Natural killer cell (primary cell): Measurements from ENCODE around the gene OR2AG1. TPM values are rescaled to one million over a fixed set of nuclear protein-coding genes. Genes with fewer than 3 reads are reported as not detected.

Source experiments
- ATAC-seq, 3 donors: fragments of 150-1000 bp in 2 of 3; fragments of 200-7000 bp in 1 of 3; cut with Tn5 transposase; 1 replicate in 1 of 3; 2 replicates in 2 of 3; pipeline ENCODE4 v1.10.0; 2021; ENCODE audit warnings: mild to moderate bottlenecking in 2 of 3, moderate library complexity in 2 of 3
- DNase-seq, 2 donors: peaks; one replicate each; pipeline versions ENCODE4 v3.0.0 to v3.0.0-alpha.2; 2013 to 2021; ENCODE audit warnings: mixed read lengths in 1 of 2
- H3K27ac ChIP-seq: one replicate; pipeline ENCODE4 v1.5.1; 2013; ENCODE audit warnings: mild to moderate bottlenecking, low read length
- H3K27me3 ChIP-seq: one replicate; pipeline ENCODE4 v1.6.1; 2013; ENCODE audit warnings: low read length; ENCODE audit not compliant: control insufficient read depth, insufficient read depth
- H3K36me3 ChIP-seq: one replicate; pipeline ENCODE4 v1.6.1; 2013; ENCODE audit warnings: low read length; ENCODE audit not compliant: control insufficient read depth, insufficient read depth
- H3K4me1 ChIP-seq: one replicate; pipeline ENCODE4 v1.6.1; 2013; ENCODE audit warnings: low read length; ENCODE audit not compliant: control insufficient read depth, insufficient read depth
- H3K4me3 ChIP-seq: one replicate; pipeline ENCODE4 v1.5.1; 2013; ENCODE audit warnings: low read length
- H3K9me3 ChIP-seq: one replicate; pipeline ENCODE4 v1.6.1; 2013; ENCODE audit warnings: low read length; ENCODE audit not compliant: control insufficient read depth, insufficient read depth
- H3K27ac Mint-ChIP-seq, 2 donors: one replicate each; pipeline ENCODE4 v1.8.0; 2022; ENCODE audit warnings: mild to moderate bottlenecking in 2 of 2, mixed read lengths in 2 of 2, moderate library complexity in 1 of 2
- H3K27me3 Mint-ChIP-seq, 2 donors: one replicate each; pipeline ENCODE4 v1.8.0; 2022; ENCODE audit warnings: low read depth in 2 of 2, mixed read lengths in 2 of 2
- H3K36me3 Mint-ChIP-seq: one replicate; pipeline ENCODE4 v1.8.0; 2022; ENCODE audit warnings: mixed read lengths
- H3K4me1 Mint-ChIP-seq, 2 donors: one replicate each; pipeline ENCODE4 v1.8.0; 2022; ENCODE audit warnings: mixed read lengths in 2 of 2
- H3K4me3 Mint-ChIP-seq: one replicate; pipeline ENCODE4 v1.8.0; 2022; ENCODE audit warnings: mild to moderate bottlenecking, moderate library complexity, mixed read lengths
- H3K9me3 Mint-ChIP-seq, 2 donors: one replicate each; pipeline ENCODE4 v1.8.0; 2022; ENCODE audit warnings: mixed read lengths in 2 of 2
- CTCF ChIP-seq: fragments of 200-600 bp; IDR thresholded peaks from one replicate; pipeline ENCODE4 v1.8.0; 2022; ENCODE audit warnings: antibody characterized with exemption
- WGBS: methylation state at CpG from one replicate; pipeline ENCODE4 v1.1.7; 2013; ENCODE audit warnings: missing lambda C conversion rate; ENCODE audit not compliant: insufficient coverage; 5-methylcytosine and 5-hydroxymethylcytosine counted together
- intact Hi-C: fragments of 100-400 bp; cut with micrococcal nuclease; formaldehyde crosslinking; loops from one replicate; pipeline ENCODE4 v1.14.2; 2022
- total RNA-seq, 4 donors: library from RNA; stranded (reverse); fragments of 120-200 nt in 1 of 4; gene quantifications; one replicate each; pipeline versions ENCODE4 v1.2.3 to v1.2.4, GENCODE V29; 2013 to 2022

OR2AG1 gene
- not detected for total RNA-seq
- not detected for total RNA-seq (2013)

- no peak within 1 kb of the TSS for H3K27ac ChIP-seq
- intact Hi-C loops = no loop called here
- H3K4me1 ChIP-seq = no peaks in the 10 kb centered on the region
- no peaks in the 10 kb centered on the region for H3K36me3 ChIP-seq
- ATAC-seq (no peak), DNase-seq (no peak)
- H3K4me1 Mint-ChIP-seq = no peaks in the 10 kb centered on the region
- TF ChIP-seq CTCF = no peak
- peaks cover 15 to 19% of the 10 kb centered on the region in 2 donors for H3K27me3 Mint-ChIP-seq
- no peaks in the 10 kb centered on the region for H3K9me3 Mint-ChIP-seq
- H3K4me3 ChIP-seq = no peak within 1 kb of the TSS
- no peak within 1 kb of the TSS for H3K27ac Mint-ChIP-seq
- H3K36me3 Mint-ChIP-seq = no peaks in the 10 kb centered on the region
- no peaks in the 10 kb centered on the region for H3K9me3 ChIP-seq
- WGBS = 84% methylated on average over 2 of the region's 2 CpGs
- no peak within 1 kb of the TSS for H3K4me3 Mint-ChIP-seq
- peaks cover 2% of the 10 kb centered on the region for H3K27me3 ChIP-seq
These were observed at the start of gene OR2AG1 for GRCh38 chr11:6782720-6783119. TSS of gene OR2AG1 (plus strand) at chr11:6783020. CDS start at chr11:6785038, 2,018 bp downstream.

GRCh38 chr11:6733326-6734275 lies 49.2 kb upstream of the OR2AG1 start:
- no peaks in the 10 kb centered on the region for H3K36me3 Mint-ChIP-seq
- intact Hi-C loops = no loop called here

GRCh38 chr11:6734616-6735015 lies 48.2 kb upstream of the OR2AG1 start:
- ATAC-seq = no peak
- H3K4me1 Mint-ChIP-seq = peaks cover 79 to 88% of the 10 kb centered on the region in 2 donors
- DNase-seq = no peak
- H3K4me1 ChIP-seq = peaks cover 23% of the 10 kb centered on the region
- H3K27ac ChIP-seq = peak overlapping the region; percentile 24
- H3K4me3 ChIP-seq = no peak overlapping the region
- no peaks in the 10 kb centered on the region for H3K27me3 Mint-ChIP-seq
- intact Hi-C loops = no loop called here
- H3K36me3 ChIP-seq = peaks cover 34% of the 10 kb centered on the region
- H3K9me3 Mint-ChIP-seq = no peaks in the 10 kb centered on the region
- H3K27ac Mint-ChIP-seq = peak overlapping the region; percentile 91 to 92
- 78% methylated on average over 1 of the region's 3 CpGs for WGBS
- H3K4me3 Mint-ChIP-seq = peak overlapping the region; percentile 15
- no peaks in the 10 kb centered on the region for H3K36me3 Mint-ChIP-seq
- no peaks in the 10 kb centered on the region for H3K9me3 ChIP-seq
- TF ChIP-seq CTCF = no peak
- no peaks in the 10 kb centered on the region for H3K27me3 ChIP-seq

More at GRCh38 chr11:6733326-6734275, 49.2 kb upstream of the OR2AG1 start:
- Mint-ChIP-seq H3K4me1 (peaks cover 85 to 93% of the 10 kb centered on the region in 2 donors), H3K27me3 (no peaks in the 10 kb centered on the region), H3K27ac (peak overlapping the region; percentile 91 to 92), H3K9me3 (no peaks in the 10 kb centered on the region), H3K4me3 (peak overlapping the region; percentile 43)
- Histone ChIP-seq H3K9me3 (no peaks in the 10 kb centered on the region), H3K4me3 (no peak overlapping the region), H3K27me3 (no peaks in the 10 kb centered on the region), H3K4me1 (peaks cover 25% of the 10 kb centered on the region), H3K36me3 (peaks cover 31% of the 10 kb centered on the region), H3K27ac (peak overlapping the region; percentile 43)
- DNase-seq (peak in 1 of 2 donors; percentile 66), ATAC-seq (peak; percentile 56 to 73 (median 69))
- whole genome bisulfite sequencing = 31% methylated on average over 2 of the region's 3 CpGs
- TF ChIP-seq CTCF = no peak
